ENCODE measurements around the gene IFNA17.
"Not testable (repeated sequence)": the region's sequence is repeated elsewhere in the genome, so short reads cannot be mapped to it uniquely, and the experiment has no call there.

The IFNA17 gene

GRCh38 chr9:21228122-21228521, at the start of gene IFNA17:
Gene IFNA17 (minus strand): TSS chr9:21228222. CDS start chr9:21228173, 49 bp downstream.
- no peak for DNase-seq

- DNase-seq: no peak
Measured at GRCh38 chr9:21268347-21268657, 40.3 kb upstream of the IFNA17 start.

- no peak for DNase-seq
Measured at GRCh38 chr9:21267485-21268346, 39.7 kb upstream of the IFNA17 start.

GRCh38 chr9:21266733-21267484, 38.9 kb upstream of the IFNA17 start:
- no peak for DNase-seq

- no peak for DNase-seq
Measured at GRCh38 chr9:21265421-21266189, 37.6 kb upstream of the IFNA17 start.

- no peak for DNase-seq
Measured at GRCh38 chr9:21255538-21256212, 27.7 kb upstream of the IFNA17 start.

- peak in 1 of 2 experiments; percentile 22 for DNase-seq
Measured at GRCh38 chr9:21252721-21253547, 24.9 kb upstream of the IFNA17 start.

- DNase-seq: no peak
Measured at GRCh38 chr9:21251638-21252037, 23.6 kb upstream of the IFNA17 start.

GRCh38 chr9:21251190-21251589, 23.2 kb upstream of the IFNA17 start:
- no peak for DNase-seq

GRCh38 chr9:21244836-21245235, 16.8 kb upstream of the IFNA17 start:
- DNase-seq: no peak

- DNase-seq: no peak
Measured at GRCh38 chr9:21239911-21240310, 11.9 kb upstream of the IFNA17 start, which contains the start of gene IFNA14. Gene IFNA14 (minus strand): TSS chr9:21240005. CDS start chr9:21239935, 70 bp downstream.

- DNase-seq: not testable (repeated sequence)
Measured at GRCh38 chr9:21236360-21236714, 8.3 kb upstream of the IFNA17 start.

GRCh38 chr9:21235468-21236359, 7.7 kb upstream of the IFNA17 start:
- peak in 1 of 2 experiments; percentile 1 for DNase-seq

GRCh38 chr9:21234153-21234687, 6.2 kb upstream of the IFNA17 start:
- no peak for DNase-seq

- DNase-seq: no peak
Measured at GRCh38 chr9:21233258-21233657, 5.2 kb upstream of the IFNA17 start.

GRCh38 chr9:21217211-21217610, 10.8 kb downstream of the IFNA17 start, which contains the start of gene IFNA16:
Gene IFNA16 (minus strand): TSS chr9:21217311. CDS start chr9:21217305, 6 bp downstream.
- DNase-seq: not testable (repeated sequence)

- DNase-seq: not testable (repeated sequence)
Measured at GRCh38 chr9:21213411-21214326, 14.4 kb downstream of the IFNA17 start.

- not testable (repeated sequence) for DNase-seq
Measured at GRCh38 chr9:21212160-21212559, 15.9 kb downstream of the IFNA17 start.

GRCh38 chr9:21210782-21211181, 17.2 kb downstream of the IFNA17 start:
- DNase-seq: not testable (repeated sequence)

Data from SHP77 (cell line).